A549 (cell line): ENCODE data around the gene MOK.

Experiments
- CTCF ChIP-seq: fragments of >200 bp; sonication (Bioruptor Twin); formaldehyde crosslinking; IDR thresholded peaks from 3 replicates; pipeline ENCODE4 v1.5.1; 2016
- HDAC2 ChIP-seq: fragments of 200-600 bp; sonication (generic); IDR thresholded peaks from 2 replicates; pipeline ENCODE4 v1.6.1; 2016
- JUN ChIP-seq, 2 experiments: fragments of >200 bp; sonication (Bioruptor Twin); formaldehyde crosslinking; IDR thresholded peaks; 2 replicates in 1 of 2; 3 replicates in 1 of 2; pipeline ENCODE4 v1.6.1; 2016 to 2017

GRCh38 chr14:102344485-102344884 lies 39.5 kb upstream of the MOK start:
- no peak for TF ChIP-seq CTCF
- TF ChIP-seq JUN (IDR thresholded peaks at IDR 0.05): no peak
- no peak for TF ChIP-seq HDAC2
